Activated CD4-positive, alpha-beta T cell treated with anti-CD3 and anti-CD28 coated beads, Interleukin-2, amount 50 U/mL, for 1 hour (primary cell): ENCODE data around the gene STX3.
"Not testable (repeated sequence)": the region's sequence is repeated elsewhere in the genome, so short reads cannot be mapped to it uniquely, and the experiment has no call there.

Experiments
- DNase-seq: peaks from one replicate; pipeline ENCODE4 v3.0.0-alpha.2; 2020

STX3 gene

GRCh38 chr11:59794417-59794816 lies 39.2 kb downstream of the STX3 start:
- no peak for DNase-seq

DNA sequence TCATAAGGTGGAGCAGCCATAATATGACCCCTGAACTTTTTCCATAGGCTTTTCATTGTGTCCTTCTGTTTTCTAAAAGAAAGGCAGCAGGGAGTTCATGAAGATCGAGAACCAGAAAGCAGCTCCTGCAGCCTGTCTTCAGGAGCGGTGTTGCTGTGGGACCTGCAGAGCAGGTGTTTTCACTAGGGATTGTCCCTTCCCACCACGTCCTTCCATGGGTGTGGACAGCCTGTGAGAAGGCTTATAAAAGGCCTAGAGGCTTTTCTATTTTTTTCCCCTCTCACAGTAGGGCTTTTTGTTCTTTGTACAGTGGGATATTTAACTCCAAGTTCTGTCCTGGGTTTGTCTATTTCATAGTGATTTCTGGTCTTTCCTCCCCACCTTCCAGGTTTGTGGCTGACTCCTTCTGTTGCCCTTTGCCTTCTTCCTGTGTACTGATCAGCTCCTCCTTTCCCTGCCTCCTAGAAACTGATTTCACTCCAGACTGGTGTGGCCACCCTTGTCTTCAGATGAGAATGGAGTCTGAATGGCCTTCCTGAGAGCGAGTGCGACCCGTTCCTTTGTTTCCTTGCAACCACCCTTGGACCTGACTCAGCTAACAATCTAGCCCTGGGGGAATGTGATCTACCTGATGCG lies 45.3 kb downstream of the STX3 start:
- DNase-seq = no peak

DNA sequence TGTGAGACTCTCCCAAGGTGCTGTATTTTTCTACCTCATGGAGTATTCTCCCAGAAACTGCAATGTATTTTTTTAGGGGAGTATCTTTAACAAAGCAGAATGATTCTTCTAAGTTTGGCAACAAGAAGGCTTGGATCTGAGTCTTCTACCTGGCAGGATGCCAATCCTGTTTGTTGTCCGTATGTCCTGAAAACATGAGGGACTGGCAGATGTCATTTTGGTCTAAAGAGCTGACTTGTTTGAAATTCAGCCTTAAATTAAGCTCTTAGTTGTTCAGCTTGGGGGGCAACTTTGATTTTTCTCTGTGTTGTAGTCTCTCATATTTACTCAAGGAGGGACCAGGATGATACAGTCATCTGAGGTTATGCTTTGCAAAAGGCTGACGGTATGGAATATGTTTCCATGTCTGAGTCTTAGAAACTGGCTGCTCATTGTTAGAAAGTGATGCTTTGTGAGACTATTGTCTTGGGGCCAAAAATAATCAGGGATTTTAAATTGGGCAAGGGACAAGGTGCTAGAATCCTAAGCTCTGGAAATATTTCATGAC lies 46.1 kb downstream of the STX3 start:
- no peak for DNase-seq

DNA sequence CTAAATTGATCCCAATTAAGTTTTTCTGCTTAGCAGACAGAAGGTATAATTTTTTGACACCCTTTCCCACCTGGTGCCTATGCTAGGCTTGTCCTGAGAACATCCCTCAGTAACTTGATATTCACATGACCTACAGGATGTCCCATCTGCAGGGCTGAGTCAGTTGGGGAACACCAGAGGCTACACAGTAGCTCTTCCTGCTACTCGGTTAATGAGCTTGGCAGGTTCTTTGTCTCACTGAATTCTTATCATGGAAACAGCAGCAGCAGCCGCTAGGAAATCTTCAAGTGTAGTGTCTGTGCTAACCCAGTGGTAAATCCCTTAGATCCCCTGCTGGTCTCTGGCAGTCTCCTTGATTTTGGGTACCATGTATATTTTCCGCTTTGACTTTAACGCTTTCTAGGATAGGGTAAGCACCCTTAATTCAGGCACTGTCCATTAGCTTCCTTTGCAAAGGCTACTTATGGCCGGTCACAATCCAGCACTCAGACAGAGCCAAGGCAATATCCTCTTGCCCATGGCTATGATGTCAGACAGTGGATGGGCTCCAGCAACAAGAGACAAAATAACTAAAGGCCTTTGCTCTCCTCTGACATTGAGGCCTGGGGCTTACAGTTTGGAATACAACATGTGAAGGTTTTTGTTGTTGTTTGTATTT lies 46.9 kb downstream of the STX3 start:
- DNase-seq = no peak

GRCh38 chr11:59802639-59803176 lies 47.5 kb downstream of the STX3 start:
- no peak for DNase-seq

DNA sequence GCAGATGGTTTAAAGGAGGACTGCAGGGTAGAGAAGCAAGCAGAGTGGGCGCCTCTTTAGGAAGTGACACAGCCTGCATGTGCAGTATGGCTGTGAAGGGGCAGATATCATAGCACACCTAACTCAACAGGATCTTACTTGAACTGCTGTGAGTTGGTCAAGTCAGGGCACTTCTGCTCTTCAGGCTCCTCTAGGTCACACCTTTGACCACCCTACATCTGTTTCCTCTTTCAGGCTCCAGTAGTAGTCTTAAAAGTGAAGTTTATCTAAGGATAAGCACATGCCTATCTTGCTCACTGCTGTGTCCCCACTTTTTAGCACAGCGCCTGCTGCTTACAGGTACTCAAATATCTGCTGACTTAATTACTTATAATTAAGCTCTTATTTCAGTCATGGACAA lies 48.9 kb downstream of the STX3 start:
- DNase-seq = no peak

GRCh38 chr11:59807047-59807610 lies 52.0 kb downstream of the STX3 start:
- no peak for DNase-seq

DNA sequence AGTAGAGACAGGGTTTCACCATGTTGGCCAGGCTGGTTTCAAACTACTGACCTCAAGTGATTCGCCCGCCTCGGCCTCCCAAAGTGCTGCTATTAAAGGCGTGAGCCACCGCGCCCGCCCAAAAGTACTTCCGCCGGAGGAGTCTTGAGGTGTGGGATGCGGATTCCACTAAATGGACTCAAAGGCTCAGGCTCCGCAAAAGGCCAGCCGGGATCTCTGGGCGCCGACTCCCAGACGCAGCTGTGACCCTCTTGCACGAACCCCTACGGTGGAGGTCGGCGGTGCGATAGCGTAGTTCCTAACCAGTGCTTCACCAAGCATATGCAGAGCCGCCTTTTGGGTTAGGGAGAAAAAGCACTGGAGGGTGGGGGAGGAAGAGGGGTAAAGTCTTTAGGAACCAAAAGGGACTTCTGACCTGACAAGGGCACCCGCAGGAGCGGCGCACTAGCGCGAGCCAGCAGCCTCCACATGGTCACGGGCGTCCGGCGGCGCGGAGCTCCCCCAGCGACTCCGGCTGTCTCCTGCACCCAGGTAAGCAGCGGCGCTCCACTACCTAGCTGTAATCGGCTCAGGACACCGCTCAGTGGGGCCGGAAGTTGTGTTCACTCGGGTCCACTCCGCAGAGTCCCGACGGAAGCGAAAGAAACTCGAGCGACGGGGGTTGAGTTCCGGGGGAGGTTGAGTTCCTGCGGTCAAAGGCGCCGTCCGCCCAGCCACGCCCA lies 55.2 kb downstream of the STX3 start, which contains the start of gene MRPL16:
MRPL16 (minus strand) TSS at position 590 of the 722 bp plus-strand sequence; CDS start at position 470, 120 bp downstream.
- DNase-seq = peak; percentile 89

GRCh38 chr11:59810911-59811259 lies 55.7 kb downstream of the STX3 start:
- no peak for DNase-seq

- no peak for DNase-seq
These were observed 57.0 kb downstream of the STX3 start for GRCh38 chr11:59812220-59812619.

- DNase-seq = no peak
These were observed 58.2 kb downstream of the STX3 start for GRCh38 chr11:59813364-59813763.

GRCh38 chr11:59814021-59814420 lies 58.8 kb downstream of the STX3 start:
- DNase-seq = no peak

DNA sequence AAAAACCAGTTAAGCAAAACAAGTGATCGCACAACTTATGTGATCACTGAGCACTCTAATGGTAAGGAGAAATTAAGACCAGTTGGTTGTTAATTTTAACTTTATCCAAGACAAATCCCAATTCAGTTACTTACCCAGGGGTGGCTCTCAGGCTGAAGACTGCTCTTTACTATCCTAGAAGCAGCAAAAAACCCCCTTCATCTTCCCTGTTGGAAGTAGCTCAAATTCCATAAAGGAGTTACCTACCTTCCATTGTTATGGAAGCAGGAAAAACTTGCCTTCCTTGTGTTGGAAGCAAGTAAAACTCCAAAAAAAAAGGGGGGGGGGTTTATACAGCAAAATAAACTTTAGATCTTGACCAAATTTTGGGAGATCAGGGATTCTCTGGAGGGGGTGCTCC lies 60.6 kb downstream of the STX3 start:
- no peak for DNase-seq

- DNase-seq = not testable (repeated sequence)
These were observed 61.3 kb downstream of the STX3 start for GRCh38 chr11:59816434-59816833.

DNA sequence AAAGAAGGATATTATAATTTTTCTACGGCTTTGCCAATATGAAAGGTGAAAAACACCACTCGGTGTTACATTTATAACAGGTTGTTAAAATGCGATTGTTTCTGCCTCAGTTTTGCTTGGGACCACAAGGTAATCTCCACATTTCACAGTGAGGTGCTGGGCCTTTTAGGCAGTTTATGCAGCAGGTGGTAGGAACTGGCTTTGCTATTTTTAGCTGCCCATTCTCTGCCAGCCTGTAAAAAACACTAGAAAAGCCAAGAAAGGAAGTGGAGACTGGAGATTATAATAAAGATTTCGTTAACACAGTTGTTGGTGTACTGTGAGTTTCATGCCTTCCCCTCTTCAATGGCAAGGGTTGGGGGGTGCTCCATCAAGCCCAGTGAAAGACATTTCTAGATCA lies 63.4 kb downstream of the STX3 start:
- DNase-seq = no peak

DNA sequence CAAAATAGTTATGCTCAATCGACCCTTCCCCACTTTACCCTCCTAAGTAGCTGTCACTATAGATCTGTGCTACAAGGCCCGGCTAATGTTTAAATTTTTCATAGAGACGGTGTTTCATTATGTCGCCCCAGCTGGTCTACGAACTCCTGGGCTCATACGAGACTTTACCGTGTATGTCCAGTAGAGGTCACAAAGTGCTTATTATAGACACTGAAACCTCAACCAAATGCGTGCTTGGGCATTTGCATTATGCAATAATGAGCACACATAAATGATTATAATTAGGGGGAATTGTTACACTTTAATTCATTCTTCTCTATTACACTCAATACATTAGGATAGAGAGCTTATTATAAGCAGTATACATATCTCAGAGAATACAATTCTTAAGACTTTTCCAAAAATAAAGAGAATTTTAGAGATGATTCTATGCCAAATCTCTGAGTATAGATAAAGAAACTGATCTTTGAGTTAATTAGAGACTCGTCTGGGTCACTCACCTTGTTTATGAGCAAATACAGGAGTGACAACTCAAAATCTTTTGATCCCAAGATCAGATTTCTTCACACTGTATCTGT lies 67.9 kb downstream of the STX3 start:
- DNase-seq = no peak

DNA sequence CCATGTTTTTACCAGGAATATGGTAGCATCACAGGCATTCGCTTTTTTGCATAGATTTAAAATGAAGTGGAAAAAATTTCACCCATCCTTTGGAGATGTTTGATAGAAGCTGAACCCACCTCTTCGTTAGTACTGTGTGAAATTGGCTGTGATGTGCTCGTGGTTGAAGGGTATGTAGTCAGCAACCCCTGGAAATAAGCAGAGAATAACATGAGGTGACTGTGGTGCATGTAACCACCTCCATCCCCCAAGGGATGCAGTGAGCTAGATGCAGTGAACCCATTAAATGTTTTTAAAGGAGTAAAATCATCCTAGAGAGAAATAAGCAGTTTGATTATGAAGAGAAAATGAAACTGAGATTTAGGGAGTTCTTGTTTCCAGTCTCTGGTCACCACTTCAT lies 74.2 kb downstream of the STX3 start:
- no peak for DNase-seq

DNA sequence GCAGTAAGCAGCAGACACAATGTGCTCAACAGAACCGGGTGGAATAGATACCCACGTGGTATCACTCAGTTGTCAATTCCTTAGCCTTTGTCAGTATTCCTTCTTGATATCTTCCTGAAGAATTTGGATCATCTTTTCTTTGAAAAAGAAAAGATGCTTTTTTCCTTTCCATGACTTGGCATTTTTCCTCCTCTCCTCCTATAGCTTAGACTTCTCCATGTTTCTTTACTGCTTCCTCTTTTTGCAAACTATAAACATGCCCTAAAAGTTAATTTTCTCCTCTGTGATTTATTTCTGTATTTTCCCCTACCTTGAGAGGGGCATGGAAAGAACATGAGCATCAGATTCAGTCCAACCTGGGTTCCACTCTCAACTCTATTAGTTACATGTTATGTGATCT lies 78.4 kb downstream of the STX3 start:
- no peak for DNase-seq

DNA sequence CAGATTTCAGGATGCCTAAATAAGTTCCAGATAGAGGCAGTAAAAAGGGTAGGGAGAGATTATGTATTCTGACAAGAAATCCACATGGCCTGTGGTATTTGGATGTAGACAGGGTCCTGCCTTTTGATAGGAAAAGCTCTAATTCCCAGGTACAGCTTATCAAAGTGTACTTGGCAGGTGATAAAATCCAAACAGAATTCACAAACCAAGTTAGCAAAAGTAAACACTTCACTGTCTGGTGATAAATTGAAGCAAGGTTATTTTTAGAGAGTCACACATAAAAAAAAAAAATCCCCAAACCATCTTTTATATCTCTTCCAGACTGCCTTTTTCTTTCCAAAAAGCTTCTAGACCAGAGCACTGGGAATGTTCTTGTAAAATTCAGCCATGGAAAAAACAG lies 84.4 kb downstream of the STX3 start:
- DNase-seq = no peak

- no peak for DNase-seq
These were observed 86.3 kb downstream of the STX3 start for GRCh38 chr11:59841514-59841913.

DNA sequence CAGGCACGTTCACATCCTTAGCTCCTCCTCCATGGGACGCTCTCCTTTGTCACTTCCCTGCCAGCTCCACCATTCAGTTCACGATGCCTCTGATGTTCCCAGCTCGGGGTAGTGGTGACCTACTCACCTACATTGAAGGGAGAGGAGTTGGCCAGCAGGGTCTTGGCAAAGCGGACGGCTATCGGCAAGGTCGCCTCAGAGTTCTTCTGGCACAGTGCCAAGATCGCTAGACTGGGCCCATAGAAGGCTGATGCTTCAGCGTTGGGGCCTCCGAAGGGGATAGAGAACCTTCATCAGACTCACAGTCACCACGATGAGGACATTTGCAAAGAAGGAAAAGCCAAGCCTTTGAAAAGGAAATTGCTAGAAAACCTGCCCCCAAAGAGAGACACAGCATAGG lies 87.1 kb downstream of the STX3 start:
- no peak for DNase-seq

GRCh38 chr11:59845399-59845798 lies 90.2 kb downstream of the STX3 start, which contains the start of gene CBLIF:
Gene CBLIF, minus strand, starts transcription at chr11:59845499. Its CDS starts 46 bp downstream, at chr11:59845453.
- no peak for DNase-seq

GRCh38 chr11:59846556-59846955 lies 91.4 kb downstream of the STX3 start:
- no peak for DNase-seq
